B cell (primary cell): ENCODE results near the gene INPP4A. TPM values are rescaled to one million over a fixed set of nuclear protein-coding genes. Genes with fewer than 3 reads are reported as not detected.
"Not testable (repeated sequence)": the region's sequence is repeated elsewhere in the genome, so short reads cannot be mapped to it uniquely, and the experiment has no call there.

Experiments used
- ATAC-seq: fragments of 200-7000 bp; cut with Tn5 transposase; one replicate; pipeline ENCODE4 v1.10.0; 2021; ENCODE audit warnings: low read depth, mild to moderate bottlenecking, moderate number of reproducible peaks, moderate library complexity
- CTCF ChIA-PET: fragments of 350-600 bp; sonication (Branson Sonifier 250); formaldehyde crosslinking; loops from one replicate; lab custom pipeline; 2021; ENCODE audit warnings: antibody characterized with exemption, inconsistent platforms; lab: Charles Lee
- POLR2A ChIA-PET: fragments of 350-600 bp; sonication (Branson Sonifier 250); formaldehyde crosslinking; loops from one replicate; lab custom pipeline; 2021; ENCODE audit warnings: antibody characterized with exemption; lab: Charles Lee
- DNase-seq: peaks from one replicate; pipeline ENCODE4 v3.0.0; 2013
- H2AFZ ChIP-seq: 2 replicates; pipeline ENCODE4 v1.6.1; 2012; ENCODE audit warnings: mild to moderate bottlenecking, low read depth, low read length; ENCODE audit not compliant: insufficient read depth, poor library complexity, severe bottlenecking
- H3K27ac ChIP-seq, 2 donors: 1 replicate in 1 of 2; 2 replicates in 1 of 2; pipeline ENCODE4 v1.5.1; 2012 to 2013; ENCODE audit warnings: low read length in 2 of 2, mild to moderate bottlenecking in 2 of 2, moderate library complexity in 1 of 2
- H3K27me3 ChIP-seq, 4 experiments: fragments of 200-600 bp in 1 of 4; sonication (generic) in 1 of 4; replicated peaks in 1 of 4; 1 replicate in 2 of 4; 2 replicates in 2 of 4; pipeline versions ENCODE4 v1.6.1 to v1.7.0; 2013 to 2016; ENCODE audit warnings: low read length in 3 of 4, mild to moderate bottlenecking in 2 of 4, mixed read lengths in 1 of 4, moderate library complexity in 1 of 4; ENCODE audit not compliant: insufficient read depth in 4 of 4, control insufficient read depth in 3 of 4; ENCODE audit errors: control extremely low read depth in 1 of 4
- H3K36me3 ChIP-seq, 2 experiments: replicated peaks in 1 of 2; 1 replicate in 1 of 2; 2 replicates in 1 of 2; pipeline versions ENCODE4 v1.6.1 to v1.7.1; 2013; ENCODE audit warnings: low read length in 1 of 2; ENCODE audit not compliant: insufficient read depth in 2 of 2, control insufficient read depth in 1 of 2; ENCODE audit errors: control extremely low read depth in 1 of 2, extremely low read depth in 1 of 2
- H3K4me1 ChIP-seq, 2 donors: fragments of 200-600 bp in 1 of 2; sonication (generic) in 1 of 2; 1 replicate in 1 of 2; 2 replicates in 1 of 2; pipeline versions ENCODE4 v1.5.1 to v1.6.1; 2013 to 2017; ENCODE audit warnings: low read length in 2 of 2; ENCODE audit not compliant: control insufficient read depth in 2 of 2, insufficient read depth in 2 of 2
- H3K4me2 ChIP-seq: replicated peaks from 2 replicates; pipeline ENCODE3; 2012; ENCODE audit warnings: mild to moderate bottlenecking, low read depth, low read length; ENCODE audit not compliant: poor library complexity, severe bottlenecking
- H3K4me3 ChIP-seq, 5 experiments: fragments of 200-600 bp in 1 of 5; sonication (generic) in 1 of 5; 1 replicate in 3 of 5; 2 replicates in 2 of 5; pipeline versions ENCODE4 v1.5.1 to v1.7.0; 2011 to 2016; ENCODE audit warnings: low read length in 4 of 5, mild to moderate bottlenecking in 4 of 5, low read depth in 2 of 5, control low read depth in 1 of 5, moderate library complexity in 1 of 5; ENCODE audit not compliant: insufficient read depth in 1 of 5; ENCODE audit errors: control extremely low read depth in 1 of 5, extremely low read depth in 1 of 5
- H3K79me2 ChIP-seq: fragments of 200-600 bp; sonication (generic); one replicate; pipeline ENCODE4 v1.6.0; 2016; ENCODE audit warnings: low read length; ENCODE audit not compliant: control insufficient read depth, insufficient read depth
- H3K9ac ChIP-seq: fragments of 200-600 bp; sonication (generic); 2 replicates; pipeline ENCODE4 v1.6.1; 2017; ENCODE audit warnings: mild to moderate bottlenecking, low read length, moderate library complexity
- H3K9me3 ChIP-seq, 3 donors: one replicate each; pipeline versions ENCODE4 v1.6.1 to v1.7.1; 2013; ENCODE audit warnings: low read length in 2 of 3; ENCODE audit not compliant: control insufficient read depth in 2 of 3, insufficient read depth in 1 of 3; ENCODE audit errors: control extremely low read depth in 1 of 3
- H4K20me1 ChIP-seq: 2 replicates; pipeline ENCODE4 v1.6.0; 2012; ENCODE audit warnings: mild to moderate bottlenecking, low read length; ENCODE audit not compliant: insufficient read depth, control insufficient read depth, poor library complexity, severe bottlenecking
- H3K27ac Mint-ChIP-seq: one replicate; pipeline ENCODE4 v1.8.0; 2021; ENCODE audit warnings: mixed read lengths
- H3K27me3 Mint-ChIP-seq: one replicate; pipeline ENCODE4 v1.8.0; 2021; ENCODE audit warnings: mixed read lengths
- H3K4me1 Mint-ChIP-seq: one replicate; pipeline ENCODE4 v1.8.0; 2021; ENCODE audit warnings: mixed read lengths
- H3K4me3 Mint-ChIP-seq: one replicate; pipeline ENCODE4 v1.8.0; 2021; ENCODE audit warnings: mixed read lengths
- H3K9me3 Mint-ChIP-seq: one replicate; pipeline ENCODE4 v1.8.0; 2022; ENCODE audit warnings: mixed read lengths; ENCODE audit not compliant: insufficient read depth
- EZH2 ChIP-seq: IDR thresholded peaks from 2 replicates; pipeline ENCODE4 v1.6.1; 2012; ENCODE audit warnings: borderline replicate concordance, low read depth, mild to moderate bottlenecking, moderate library complexity, low read length; ENCODE audit not compliant: insufficient read depth, poor library complexity, severe bottlenecking
- WGBS: methylation state at CpG from one replicate; pipeline ENCODE4 v1.1.5; 2013; ENCODE audit warnings: missing lambda C conversion rate; ENCODE audit not compliant: insufficient coverage; 5-methylcytosine and 5-hydroxymethylcytosine counted together
- intact Hi-C: fragments of 100-400 bp; cut with micrococcal nuclease; formaldehyde crosslinking; loops from one replicate; pipeline ENCODE4 v1.10.0; 2022
- polyA plus RNA-seq: library from polyadenylated mRNA; depleted of rRNA; stranded (reverse); fragments of >200 nt; gene quantifications from 2 replicates; pipeline ENCODE4 v1.2.3, GENCODE V29; 2012
- total RNA-seq, 2 donors: library from RNA; stranded (reverse); fragments of 120-200 nt in 1 of 2; gene quantifications; 1 replicate in 1 of 2; 2 replicates in 1 of 2; pipeline versions ENCODE4 v1.2.3 to v1.2.4, GENCODE V29; 2013 to 2022
- TF ChIP-seq, protein P1 (sequence below): fragments of 200-600 bp; IDR thresholded peaks from one replicate; pipeline ENCODE4 v1.8.0; 2022; ENCODE audit warnings: antibody characterized with exemption, mild to moderate bottlenecking

INPP4A gene
- total and polyA plus RNA-seq, 2 donors (not counting 1 experiment from before 2014, with no cell fraction given) = 10.7 to 22.5 TPM

DNA sequence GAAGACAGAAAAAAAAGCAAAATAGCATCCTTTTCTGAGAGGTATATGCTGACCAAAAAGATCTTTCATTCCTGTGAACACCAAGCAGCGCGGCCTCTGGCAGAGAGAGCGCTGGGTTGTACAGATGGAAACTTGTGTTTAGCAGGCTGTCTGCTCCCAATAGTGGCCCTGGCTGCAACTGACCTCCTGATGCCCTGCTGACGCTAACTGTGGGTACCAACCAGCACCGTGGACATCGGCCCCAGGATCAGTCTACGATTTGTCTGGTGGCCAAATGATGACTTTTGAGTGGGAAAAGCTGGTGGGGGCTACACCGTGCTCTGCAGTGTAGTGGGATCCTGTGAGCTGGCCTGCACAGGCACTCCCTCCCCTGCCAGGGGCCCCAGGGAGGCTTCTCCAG, 147.9 kb downstream of the INPP4A start:
- no peak overlapping the region for H3K4me2 ChIP-seq
- WGBS = 97% methylated on average over 8 of the region's 8 CpGs
- Mint-ChIP-seq H3K27me3 (no peaks in the 10 kb centered on the region), H3K9me3 (peaks cover 2% of the 10 kb centered on the region), H3K4me1 (no peaks in the 10 kb centered on the region), H3K4me3 (no peak overlapping the region), H3K27ac (no peak overlapping the region)
- H3K4me1 ChIP-seq = no peaks in the 10 kb centered on the region
- no peak overlapping the region for H2AFZ ChIP-seq
- H3K27me3 ChIP-seq = no peaks in the 10 kb centered on the region
- peaks cover 0 to 6% (median 0%) of the 10 kb centered on the region in 3 donors for H3K9me3 ChIP-seq
- H3K79me2 ChIP-seq = no peaks in the 10 kb centered on the region
- H3K36me3 ChIP-seq = peaks cover 3 to 10% of the 10 kb centered on the region in 2 experiments
- intact Hi-C loops = no loop called here
- ChIA-PET CTCF (no interaction called here), POLR2A (interaction anchor here (0.6 kb wide), 1 partner anchor 844 kb away, joined by 5 read pairs; no protein-coding TSS in a partner anchor)
- H3K4me3 ChIP-seq = no peak overlapping the region
- no peak overlapping the region for H3K27ac ChIP-seq
- no peaks in the 10 kb centered on the region for H4K20me1 ChIP-seq
- DNase-seq (no peak), ATAC-seq (no peak)
- no peak overlapping the region for H3K9ac ChIP-seq
- TF ChIP-seq, protein P1, sequence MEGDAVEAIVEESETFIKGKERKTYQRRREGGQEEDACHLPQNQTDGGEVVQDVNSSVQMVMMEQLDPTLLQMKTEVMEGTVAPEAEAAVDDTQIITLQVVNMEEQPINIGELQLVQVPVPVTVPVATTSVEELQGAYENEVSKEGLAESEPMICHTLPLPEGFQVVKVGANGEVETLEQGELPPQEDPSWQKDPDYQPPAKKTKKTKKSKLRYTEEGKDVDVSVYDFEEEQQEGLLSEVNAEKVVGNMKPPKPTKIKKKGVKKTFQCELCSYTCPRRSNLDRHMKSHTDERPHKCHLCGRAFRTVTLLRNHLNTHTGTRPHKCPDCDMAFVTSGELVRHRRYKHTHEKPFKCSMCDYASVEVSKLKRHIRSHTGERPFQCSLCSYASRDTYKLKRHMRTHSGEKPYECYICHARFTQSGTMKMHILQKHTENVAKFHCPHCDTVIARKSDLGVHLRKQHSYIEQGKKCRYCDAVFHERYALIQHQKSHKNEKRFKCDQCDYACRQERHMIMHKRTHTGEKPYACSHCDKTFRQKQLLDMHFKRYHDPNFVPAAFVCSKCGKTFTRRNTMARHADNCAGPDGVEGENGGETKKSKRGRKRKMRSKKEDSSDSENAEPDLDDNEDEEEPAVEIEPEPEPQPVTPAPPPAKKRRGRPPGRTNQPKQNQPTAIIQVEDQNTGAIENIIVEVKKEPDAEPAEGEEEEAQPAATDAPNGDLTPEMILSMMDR = no peak
- no peak for TF ChIP-seq EZH2

DNA sequence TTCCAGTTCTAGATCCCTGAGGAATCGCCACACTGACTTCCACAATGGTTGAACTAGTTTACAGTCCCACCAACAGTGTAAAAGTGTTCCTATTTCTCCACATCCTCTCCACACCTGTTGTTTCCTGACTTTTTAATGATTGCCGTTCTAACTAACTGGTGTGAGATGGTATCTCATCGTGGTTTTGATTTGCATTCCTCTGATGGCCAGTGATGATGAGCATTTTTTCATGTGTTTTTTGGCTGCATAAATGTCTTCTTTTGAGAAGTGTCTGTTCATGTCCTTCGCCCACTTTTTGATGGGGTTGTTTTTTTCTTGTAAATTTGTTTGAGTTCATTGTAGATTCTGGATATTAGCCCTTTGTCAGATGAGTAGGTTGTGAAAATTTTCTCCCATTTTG, 150.0 kb downstream of the INPP4A start:
- H3K27me3 Mint-ChIP-seq, H3K9me3 ChIP-seq, H3K4me2 ChIP-seq, H2AFZ ChIP-seq, CTCF ChIA-PET, intact Hi-C loops, H3K79me2 ChIP-seq, H3K9me3 Mint-ChIP-seq, DNase-seq, H3K4me3 ChIP-seq, H3K27ac Mint-ChIP-seq, H3K9ac ChIP-seq, H4K20me1 ChIP-seq, H3K27ac ChIP-seq, H3K4me1 Mint-ChIP-seq, ATAC-seq, POLR2A ChIA-PET, H3K4me3 Mint-ChIP-seq, H3K4me1 ChIP-seq, H3K27me3 ChIP-seq: not testable (repeated sequence)
- no CpG with 5 or more reads among the region's 4 CpGs for WGBS
- peaks cover 8 to 25% of the 10 kb centered on the region in 2 experiments for H3K36me3 ChIP-seq
